Stimulated activated CD8-positive, alpha-beta memory T cell treated with anti-CD3 and anti-CD28 coated beads, Interleukin-7, amount 100 ng/mL, for 24 hours (primary cell): ENCODE results near the gene RAB4A.

ENCODE experiments used
- DNase-seq: peaks from one replicate; pipeline ENCODE4 v3.0.0-alpha.2; 2020; ENCODE audit warnings: low read depth

RAB4A gene

GRCh38 chr1:229339086-229339485, 68.2 kb downstream of the RAB4A start:
- DNase-seq: no peak

GRCh38 chr1:229339520-229339919, 68.6 kb downstream of the RAB4A start:
- DNase-seq: no peak

GRCh38 chr1:229340496-229340895, 69.6 kb downstream of the RAB4A start:
- no peak for DNase-seq

- peak; percentile 48 for DNase-seq
Measured at GRCh38 chr1:229341774-229342655, 71.1 kb downstream of the RAB4A start.

- no peak for DNase-seq
Measured at GRCh38 chr1:229342656-229343569, 72.0 kb downstream of the RAB4A start, which contains the start of gene CCSAP. Gene CCSAP (minus strand): TSS chr1:229343047. CDS start chr1:229342465, 582 bp downstream.

DNA sequence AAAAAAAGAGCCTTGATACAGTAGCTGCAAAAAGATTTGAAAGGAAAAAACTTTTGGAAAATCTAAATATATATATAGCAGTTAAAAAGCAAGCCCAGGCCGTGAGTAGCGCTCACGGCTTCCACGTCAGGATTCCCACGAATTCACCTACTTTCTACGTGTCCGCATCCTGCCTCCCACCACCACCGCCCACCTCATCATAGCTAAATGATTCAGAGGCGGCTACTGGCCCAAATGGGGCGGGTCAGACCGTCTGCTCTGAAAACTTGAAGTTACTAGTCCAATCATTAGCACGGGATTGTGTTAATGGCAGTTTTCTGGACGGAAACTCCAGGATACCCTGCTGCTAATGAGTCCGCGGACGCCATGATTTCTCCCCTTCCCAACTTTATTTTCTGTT, 73.2 kb downstream of the RAB4A start:
- DNase-seq: no peak

- no peak for DNase-seq
Measured at GRCh38 chr1:229344937-229345684, 74.2 kb downstream of the RAB4A start.

DNA sequence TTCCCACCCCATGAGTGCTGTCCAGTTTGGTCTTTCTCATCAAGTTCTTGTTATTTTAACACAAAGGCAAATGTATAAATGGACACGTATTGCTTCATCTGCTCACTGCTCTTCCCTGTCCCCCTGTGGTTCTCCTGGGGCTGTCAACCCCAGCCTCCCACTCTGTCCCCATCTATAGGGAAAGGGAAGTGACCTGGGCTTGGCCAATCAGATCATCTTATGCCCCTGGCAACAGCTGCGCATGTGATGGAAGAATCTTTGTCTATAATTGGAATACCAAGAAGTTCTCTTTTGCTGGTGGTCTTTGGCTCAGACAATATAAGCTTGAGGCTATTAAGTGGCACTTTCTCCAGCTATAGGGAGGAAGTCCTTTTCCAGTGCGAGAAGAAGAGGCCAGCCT, 76.6 kb downstream of the RAB4A start:
- DNase-seq: no peak

- DNase-seq: no peak
Measured at GRCh38 chr1:229349463-229350385, 78.8 kb downstream of the RAB4A start.

GRCh38 chr1:229352975-229353374, 82.1 kb downstream of the RAB4A start:
- DNase-seq: no peak

- no peak for DNase-seq
Measured at GRCh38 chr1:229354226-229354625, 83.3 kb downstream of the RAB4A start.
